HEK293 (cell line): ENCODE data around the gene SMC1B.
A peak's percentile ranks its signal among the peaks of the same experiment; 100 is the strongest.

Experiments
- CTCF ChIA-PET: fragments of 350-600 bp; formaldehyde crosslinking; extraction: SDS; loops from one replicate; lab custom pipeline; 2021; ENCODE audit warnings: antibody characterized with exemption; lab: Yijun Ruan, JAX
- POLR2A ChIA-PET: fragments of 300-600 bp; formaldehyde crosslinking; extraction: SDS; loops from one replicate; lab custom pipeline; 2020; ENCODE audit warnings: antibody characterized with exemption, inconsistent platforms; lab: Yijun Ruan, JAX
- H3K27ac ChIP-seq: fragments of 200-500 bp; sonication (Bioruptor generic); 2 replicates; pipeline ENCODE4 v1.5.1; 2014; ENCODE audit warnings: low read depth, low read length, control low read depth, inconsistent platforms; ENCODE audit errors: extremely low read depth
- H3K36me3 ChIP-seq, 2 experiments: fragments of 200-500 bp in 1 of 2; sonication (Bioruptor generic) in 1 of 2; 1 replicate in 1 of 2; 2 replicates in 1 of 2; pipeline ENCODE4 v1.5.1; 2014 to 2017; ENCODE audit warnings: inconsistent platforms in 2 of 2, low read length in 2 of 2; ENCODE audit not compliant: control insufficient read depth in 2 of 2, insufficient read depth in 1 of 2
- H3K4me1 ChIP-seq: fragments of 200-500 bp; sonication (Bioruptor generic); 2 replicates; pipeline ENCODE4 v1.5.1; 2014; ENCODE audit warnings: mild to moderate bottlenecking, low read length, inconsistent platforms; ENCODE audit not compliant: control insufficient read depth, insufficient read depth
- H3K4me3 ChIP-seq: 2 replicates; pipeline ENCODE4 v1.5.1; 2011; ENCODE audit warnings: low read depth, mild to moderate bottlenecking, control low read depth, low read length, moderate library complexity
- H3K9me3 ChIP-seq: fragments of 200-500 bp; sonication (Bioruptor generic); 2 replicates; pipeline ENCODE4 v1.5.1; 2014; ENCODE audit warnings: low read depth, low read length, inconsistent platforms; ENCODE audit not compliant: control insufficient read depth, insufficient read depth
- ELK4 ChIP-seq: IDR thresholded peaks from 2 replicates; pipeline ENCODE4 v1.6.1; 2011; ENCODE audit warnings: mild to moderate bottlenecking, low read depth, low read length, borderline replicate concordance
- KLF1 ChIP-seq: fragments of 450-650 bp; formaldehyde crosslinking; IDR thresholded peaks from 2 replicates; pipeline ENCODE4 v1.5.1; 2016; ENCODE audit warnings: missing biosample characterization, missing genetic modification characterization
- KLF16 ChIP-seq: fragments of 450-650 bp; formaldehyde crosslinking; IDR thresholded peaks from 2 replicates; pipeline ENCODE4 v1.5.1; 2017; ENCODE audit warnings: missing biosample characterization, missing genetic modification characterization
- REPIN1 ChIP-seq: fragments of 450-650 bp; formaldehyde crosslinking; IDR thresholded peaks from 2 replicates; pipeline ENCODE4 v1.5.1; 2017; ENCODE audit warnings: missing biosample characterization, missing genetic modification characterization, low read depth
- SP7 ChIP-seq: fragments of 450-650 bp; formaldehyde crosslinking; IDR thresholded peaks from 2 replicates; pipeline ENCODE4 v1.5.1; 2016; ENCODE audit warnings: missing biosample characterization, missing genetic modification characterization
- ZBTB21 ChIP-seq: fragments of 450-650 bp; formaldehyde crosslinking; IDR thresholded peaks from 2 replicates; pipeline ENCODE4 v1.5.1; 2017; ENCODE audit warnings: missing biosample characterization, missing genetic modification characterization
- ZBTB8A ChIP-seq: fragments of 450-650 bp; formaldehyde crosslinking; IDR thresholded peaks from 2 replicates; pipeline ENCODE4 v1.5.1; 2016; ENCODE audit warnings: missing biosample characterization, missing genetic modification characterization
- ZFP37 ChIP-seq: fragments of 450-650 bp; formaldehyde crosslinking; IDR thresholded peaks from 2 replicates; pipeline ENCODE4 v1.5.1; 2016; ENCODE audit warnings: missing biosample characterization, missing genetic modification characterization
- ZNF121 ChIP-seq: fragments of 450-650 bp; formaldehyde crosslinking; IDR thresholded peaks from 2 replicates; pipeline ENCODE4 v1.5.1; 2016; ENCODE audit warnings: missing biosample characterization, missing genetic modification characterization
- ZNF175 ChIP-seq: fragments of 450-650 bp; formaldehyde crosslinking; IDR thresholded peaks from 2 replicates; pipeline ENCODE4 v1.5.1; 2016; ENCODE audit warnings: missing biosample characterization, missing genetic modification characterization
- ZNF266 ChIP-seq: fragments of 450-650 bp; formaldehyde crosslinking; IDR thresholded peaks from 2 replicates; pipeline ENCODE4 v1.5.1; 2016; ENCODE audit warnings: missing biosample characterization, missing genetic modification characterization, low read depth
- ZNF510 ChIP-seq: fragments of 450-650 bp; formaldehyde crosslinking; IDR thresholded peaks from 2 replicates; pipeline ENCODE4 v1.5.1; 2018; ENCODE audit warnings: mild to moderate bottlenecking, missing genetic modification characterization, missing biosample characterization; ENCODE audit not compliant: insufficient replicate concordance
- ZNF560 ChIP-seq: fragments of 450-650 bp; formaldehyde crosslinking; IDR thresholded peaks from 2 replicates; pipeline ENCODE4 v1.5.1; 2017; ENCODE audit warnings: missing biosample characterization, missing genetic modification characterization, borderline replicate concordance
- ZNF610 ChIP-seq: fragments of 450-650 bp; formaldehyde crosslinking; IDR thresholded peaks from 2 replicates; pipeline ENCODE4 v1.5.1; 2016; ENCODE audit warnings: missing biosample characterization, missing genetic modification characterization, borderline replicate concordance
- ZNF660 ChIP-seq: fragments of 450-650 bp; IDR thresholded peaks from 2 replicates; pipeline ENCODE4 v1.5.1; 2018; ENCODE audit warnings: missing biosample characterization, mild to moderate bottlenecking, missing genetic modification characterization
- ZNF670 ChIP-seq: fragments of 450-650 bp; formaldehyde crosslinking; IDR thresholded peaks from 2 replicates; pipeline ENCODE4 v1.5.1; 2016; ENCODE audit warnings: missing biosample characterization, missing genetic modification characterization, low read depth
- ZNF707 ChIP-seq: fragments of 450-650 bp; formaldehyde crosslinking; IDR thresholded peaks from 2 replicates; pipeline ENCODE4 v1.5.1; 2016; ENCODE audit warnings: missing biosample characterization, missing genetic modification characterization
- ZNF776 ChIP-seq: fragments of 450-650 bp; formaldehyde crosslinking; IDR thresholded peaks from 2 replicates; pipeline ENCODE4 v1.5.0; 2017; ENCODE audit warnings: missing biosample characterization, missing genetic modification characterization, borderline replicate concordance
- ZNF777 ChIP-seq: fragments of 450-650 bp; formaldehyde crosslinking; IDR thresholded peaks from 2 replicates; pipeline ENCODE4 v1.5.1; 2017; ENCODE audit warnings: missing biosample characterization, missing genetic modification characterization, borderline replicate concordance
- ZNF791 ChIP-seq: fragments of 450-650 bp; formaldehyde crosslinking; IDR thresholded peaks from 2 replicates; pipeline ENCODE4 v1.5.1; 2016; ENCODE audit warnings: missing biosample characterization, missing genetic modification characterization
- TF ChIP-seq, protein P1 (sequence below): fragments of 450-650 bp; formaldehyde crosslinking; IDR thresholded peaks from 2 replicates; pipeline ENCODE4; 2016; ENCODE audit warnings: missing biosample characterization, missing genetic modification characterization
- TF ChIP-seq, protein P2 (sequence below): fragments of 450-650 bp; IDR thresholded peaks from 2 replicates; pipeline ENCODE4 v1.5.1; 2018; ENCODE audit warnings: missing biosample characterization, mild to moderate bottlenecking, missing genetic modification characterization
- TF ChIP-seq, protein P3 (sequence below): fragments of 450-650 bp; formaldehyde crosslinking; IDR thresholded peaks from 2 replicates; pipeline ENCODE4 v1.5.1; 2017; ENCODE audit warnings: missing biosample characterization, missing genetic modification characterization

SMC1B gene

GRCh38 chr22:45305456-45306075 lies 107.8 kb downstream of the SMC1B start:
- H3K4me1 ChIP-seq: peaks cover 5% of the 10 kb centered on the region; the same call in 1 of the 2 replicates
- no peak overlapping the region for H3K27ac ChIP-seq
- H3K36me3 ChIP-seq: no peaks in the 10 kb centered on the region
- no peak overlapping the region for H3K4me3 ChIP-seq
- ChIA-PET CTCF (no interaction called here), POLR2A (no interaction called here)
- H3K9me3 ChIP-seq: no peaks in the 10 kb centered on the region
- TF ChIP-seq ZNF560 (tag by site-specific recombination) (no peak), ZNF121 (tag by site-specific recombination) (peak; percentile 50; the same call in 1 of the 2 replicates)

GRCh38 chr22:45304971-45305370 lies 108.4 kb downstream of the SMC1B start:
- POLR2A ChIA-PET: no interaction called here
- Histone ChIP-seq H3K27ac (no peak overlapping the region), H3K9me3 (no peaks in the 10 kb centered on the region), H3K4me1 (0 out of 2 replicates have a peak, but pooled peaks cover 4% of the 10 kb centered on the region), H3K4me3 (no peak overlapping the region), H3K36me3 (no peaks in the 10 kb centered on the region)
- CTCF ChIA-PET: interaction anchor here (0.7 kb wide), 1 partner anchor 249 kb away, joined by 3 read pairs; no protein-coding TSS in a partner anchor
- TF ChIP-seq KLF1 (no peak), REPIN1 (no peak), ZNF660 (tag by site-specific recombination) (no peak), ZNF776 (tag by site-specific recombination) (no peak), ZBTB21 (no peak), ZNF266 (tag by site-specific recombination) (no peak), ZNF610 (tag by site-specific recombination) (no peak), SP7 (no peak), ZNF777 (tag by site-specific recombination) (no peak), ZNF175 (tag by site-specific recombination) (no peak), ZNF791 (no peak)
- TF ChIP-seq, protein P1, sequence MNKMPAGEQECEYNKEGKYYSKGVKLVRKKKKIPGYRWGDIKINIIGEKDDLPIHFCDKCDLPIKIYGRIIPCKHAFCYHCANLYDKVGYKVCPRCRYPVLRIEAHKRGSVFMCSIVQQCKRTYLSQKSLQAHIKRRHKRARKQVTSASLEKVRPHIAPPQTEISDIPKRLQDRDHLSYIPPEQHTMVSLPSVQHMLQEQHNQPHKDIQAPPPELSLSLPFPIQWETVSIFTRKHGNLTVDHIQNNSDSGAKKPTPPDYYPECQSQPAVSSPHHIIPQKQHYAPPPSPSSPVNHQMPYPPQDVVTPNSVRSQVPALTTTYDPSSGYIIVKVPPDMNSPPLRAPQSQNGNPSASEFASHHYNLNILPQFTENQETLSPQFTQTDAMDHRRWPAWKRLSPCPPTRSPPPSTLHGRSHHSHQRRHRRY (tag by site-specific recombination): no peak

- ChIA-PET CTCF (interaction anchor here (0.6 to 1.3 kb wide), 2 partner anchors 14 to 28 kb away, joined by 3 read pairs; no protein-coding TSS in a partner anchor), POLR2A (no interaction called here)
- Histone ChIP-seq H3K4me3 (no peak overlapping the region), H3K27ac (no peak overlapping the region), H3K36me3 (no peaks in the 10 kb centered on the region), H3K4me1 (no peaks in the 10 kb centered on the region), H3K9me3 (no peaks in the 10 kb centered on the region)
- TF ChIP-seq, protein P2, sequence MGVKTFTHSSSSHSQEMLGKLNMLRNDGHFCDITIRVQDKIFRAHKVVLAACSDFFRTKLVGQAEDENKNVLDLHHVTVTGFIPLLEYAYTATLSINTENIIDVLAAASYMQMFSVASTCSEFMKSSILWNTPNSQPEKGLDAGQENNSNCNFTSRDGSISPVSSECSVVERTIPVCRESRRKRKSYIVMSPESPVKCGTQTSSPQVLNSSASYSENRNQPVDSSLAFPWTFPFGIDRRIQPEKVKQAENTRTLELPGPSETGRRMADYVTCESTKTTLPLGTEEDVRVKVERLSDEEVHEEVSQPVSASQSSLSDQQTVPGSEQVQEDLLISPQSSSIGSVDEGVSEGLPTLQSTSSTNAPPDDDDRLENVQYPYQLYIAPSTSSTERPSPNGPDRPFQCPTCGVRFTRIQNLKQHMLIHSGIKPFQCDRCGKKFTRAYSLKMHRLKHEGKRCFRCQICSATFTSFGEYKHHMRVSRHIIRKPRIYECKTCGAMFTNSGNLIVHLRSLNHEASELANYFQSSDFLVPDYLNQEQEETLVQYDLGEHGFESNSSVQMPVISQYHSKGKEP (tag by site-specific recombination): no peak
- TF ChIP-seq ZNF776 (tag by site-specific recombination) (no peak), ZNF660 (tag by site-specific recombination) (no peak), ZNF707 (tag by site-specific recombination) (no peak)
These were observed 110.2 kb downstream of the SMC1B start for GRCh38 chr22:45303181-45303580.

DNA sequence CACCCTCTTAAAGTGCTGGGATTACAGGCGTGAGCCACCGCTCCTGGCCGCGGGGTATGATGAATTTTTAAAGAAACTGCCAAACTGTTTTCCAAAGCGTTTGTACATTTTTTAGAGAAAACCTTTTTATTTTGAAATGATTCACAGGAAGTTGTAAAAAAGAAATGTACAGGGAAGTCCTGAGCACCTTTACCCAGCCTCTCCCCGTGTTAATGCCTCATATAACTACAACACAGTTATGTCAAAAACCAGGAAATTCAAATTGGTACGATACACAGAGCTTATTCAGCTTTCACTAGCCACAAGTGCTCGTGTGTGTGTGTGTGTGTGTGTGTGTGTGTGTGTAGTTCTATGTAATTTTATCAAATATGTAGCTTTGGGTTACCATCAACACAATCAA lies 110.6 kb downstream of the SMC1B start:
- H3K4me1 ChIP-seq: no peaks in the 10 kb centered on the region
- no peaks in the 10 kb centered on the region for H3K36me3 ChIP-seq
- POLR2A ChIA-PET: no interaction called here
- H3K9me3 ChIP-seq: no peaks in the 10 kb centered on the region
- H3K27ac ChIP-seq: no peak overlapping the region
- no peak overlapping the region for H3K4me3 ChIP-seq
- CTCF ChIA-PET: interaction anchor here (0.7 to 1.3 kb wide), 2 partner anchors 15 to 242 kb away, joined by 3 read pairs; no protein-coding TSS in a partner anchor
- TF ChIP-seq ZNF707 (tag by site-specific recombination) (no peak), ZFP37 (no peak), ZNF510 (tag by site-specific recombination) (no peak), ELK4 (no peak), KLF16 (tag by site-specific recombination) (no peak), ZBTB8A (tag by site-specific recombination) (no peak), ZNF670 (no peak)
- TF ChIP-seq, protein P3, sequence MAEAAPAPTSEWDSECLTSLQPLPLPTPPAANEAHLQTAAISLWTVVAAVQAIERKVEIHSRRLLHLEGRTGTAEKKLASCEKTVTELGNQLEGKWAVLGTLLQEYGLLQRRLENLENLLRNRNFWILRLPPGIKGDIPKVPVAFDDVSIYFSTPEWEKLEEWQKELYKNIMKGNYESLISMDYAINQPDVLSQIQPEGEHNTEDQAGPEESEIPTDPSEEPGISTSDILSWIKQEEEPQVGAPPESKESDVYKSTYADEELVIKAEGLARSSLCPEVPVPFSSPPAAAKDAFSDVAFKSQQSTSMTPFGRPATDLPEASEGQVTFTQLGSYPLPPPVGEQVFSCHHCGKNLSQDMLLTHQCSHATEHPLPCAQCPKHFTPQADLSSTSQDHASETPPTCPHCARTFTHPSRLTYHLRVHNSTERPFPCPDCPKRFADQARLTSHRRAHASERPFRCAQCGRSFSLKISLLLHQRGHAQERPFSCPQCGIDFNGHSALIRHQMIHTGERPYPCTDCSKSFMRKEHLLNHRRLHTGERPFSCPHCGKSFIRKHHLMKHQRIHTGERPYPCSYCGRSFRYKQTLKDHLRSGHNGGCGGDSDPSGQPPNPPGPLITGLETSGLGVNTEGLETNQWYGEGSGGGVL (tag by site-specific recombination): no peak
